Muscle layer of duodenum (tissue), 2 donors: Measurements from ENCODE around the gene PRKRIP1.

Source experiments
- H3K27ac ChIP-seq: one replicate; pipeline ENCODE4 v1.7.0; 2013; ENCODE audit warnings: mild to moderate bottlenecking, low read length
- H3K27me3 ChIP-seq: one replicate; pipeline ENCODE4 v1.7.0; 2013; ENCODE audit warnings: low read depth, mild to moderate bottlenecking, control low read depth, low read length
- H3K36me3 ChIP-seq, 2 donors: one replicate each; pipeline ENCODE4 v1.7.0; 2013; ENCODE audit warnings: low read length in 2 of 2, control low read depth in 1 of 2, mild to moderate bottlenecking in 1 of 2; ENCODE audit not compliant: insufficient read depth in 2 of 2, control insufficient read depth in 1 of 2
- H3K4me1 ChIP-seq, 2 donors: one replicate each; pipeline ENCODE4 v1.7.0; 2013; ENCODE audit warnings: low read length in 2 of 2, mild to moderate bottlenecking in 2 of 2, control low read depth in 1 of 2, moderate library complexity in 1 of 2; ENCODE audit not compliant: insufficient read depth in 2 of 2, control insufficient read depth in 1 of 2
- H3K4me3 ChIP-seq, 2 donors: one replicate each; pipeline ENCODE4 v1.7.0; 2013; ENCODE audit warnings: low read length in 2 of 2, low read depth in 1 of 2, mild to moderate bottlenecking in 1 of 2
- H3K9me3 ChIP-seq, 2 donors: one replicate each; pipeline ENCODE4 v1.7.0; 2013; ENCODE audit warnings: low read length in 2 of 2, control low read depth in 1 of 2, mild to moderate bottlenecking in 1 of 2; ENCODE audit not compliant: control insufficient read depth in 1 of 2
- donor health status: healthy.

The PRKRIP1 gene

GRCh38 chr7:102387064-102387463 is 9.1 kb upstream of the PRKRIP1 start:
- H3K36me3 ChIP-seq = peaks cover 6 to 10% of the 10 kb centered on the region in 2 donors
- no peaks in the 10 kb centered on the region for H3K4me1 ChIP-seq
- no peak overlapping the region for H3K27ac ChIP-seq
- H3K27me3 ChIP-seq = no peaks in the 10 kb centered on the region
- no peaks in the 10 kb centered on the region for H3K9me3 ChIP-seq
- no peak overlapping the region for H3K4me3 ChIP-seq

GRCh38 chr7:102389810-102390209 is 6.4 kb upstream of the PRKRIP1 start:
- H3K27me3 ChIP-seq = no peaks in the 10 kb centered on the region

DNA sequence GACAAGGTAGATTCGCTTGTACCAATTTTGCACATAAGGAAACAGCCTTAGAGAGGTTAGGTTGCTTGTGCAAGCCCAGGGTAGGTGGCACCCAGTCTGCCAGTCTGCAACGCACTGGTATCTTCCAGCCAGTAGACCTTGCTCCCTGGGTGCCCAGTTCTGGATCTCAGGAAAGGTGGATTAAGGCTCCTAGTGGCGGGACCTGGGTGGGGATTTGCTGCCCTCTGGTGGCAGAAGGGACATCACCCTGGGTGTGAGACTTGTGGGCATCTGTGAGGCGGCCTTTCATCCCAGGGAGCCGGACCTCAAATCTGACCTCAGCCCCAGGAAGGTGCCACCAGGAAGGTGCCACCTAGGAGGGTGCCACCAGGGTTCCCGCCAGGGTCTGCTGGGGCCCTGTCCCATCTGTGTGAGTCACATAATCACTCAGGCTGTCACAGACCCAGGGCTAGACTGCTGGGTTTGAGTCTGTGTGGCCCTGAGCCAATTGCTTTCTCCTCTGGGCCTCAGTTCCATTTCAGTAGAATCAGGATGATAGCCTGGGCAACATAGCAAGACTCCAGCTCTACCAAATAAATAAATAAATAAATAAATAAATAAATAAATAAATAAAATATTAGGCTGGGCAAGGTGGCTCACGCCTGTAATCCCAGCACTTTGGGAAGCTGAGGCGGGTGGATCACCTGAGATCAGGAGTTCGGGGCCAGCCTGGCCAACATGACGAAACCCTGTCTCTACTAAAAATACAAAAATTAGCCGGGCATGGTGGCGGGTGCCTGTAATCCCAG is 5.3 kb upstream of the PRKRIP1 start:
- Histone ChIP-seq H3K4me1 (no peaks in the 10 kb centered on the region), H3K9me3 (no peaks in the 10 kb centered on the region), H3K36me3 (peaks cover 6 to 10% of the 10 kb centered on the region in 2 donors), H3K27ac (no peak overlapping the region), H3K4me3 (no peak overlapping the region), H3K27me3 (no peaks in the 10 kb centered on the region)

More at GRCh38 chr7:102389810-102390209, 6.4 kb upstream of the PRKRIP1 start:
- no peak overlapping the region for H3K27ac ChIP-seq
- no peak overlapping the region for H3K4me3 ChIP-seq
- peaks cover 6 to 10% of the 10 kb centered on the region in 2 donors for H3K36me3 ChIP-seq
- no peaks in the 10 kb centered on the region for H3K4me1 ChIP-seq
- no peaks in the 10 kb centered on the region for H3K9me3 ChIP-seq

DNA sequence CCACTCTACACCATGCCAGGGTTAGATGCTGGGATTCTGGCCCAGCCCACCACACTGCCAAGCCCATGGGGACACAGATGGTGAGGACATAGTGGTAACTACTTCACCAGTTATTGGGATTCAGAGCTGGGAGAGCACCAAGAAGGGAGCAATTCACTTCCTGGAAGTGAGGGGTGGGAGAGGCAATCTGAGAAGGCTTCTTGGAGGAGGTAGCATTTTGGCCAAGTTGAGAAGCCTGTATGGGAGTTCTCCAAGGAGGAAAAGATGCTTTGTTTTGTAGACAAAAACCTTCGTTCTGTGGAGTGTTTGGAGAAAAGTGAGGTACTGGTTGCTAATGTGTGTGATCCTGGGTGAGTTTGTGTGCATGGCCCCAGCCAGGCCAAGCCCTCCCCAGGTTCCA is 3.8 kb upstream of the PRKRIP1 start:
- H3K36me3 ChIP-seq = peaks cover 0 to 9% of the 10 kb centered on the region in 2 donors
- peaks cover 5 to 7% of the 10 kb centered on the region in 2 donors for H3K4me1 ChIP-seq
- H3K27me3 ChIP-seq = no peaks in the 10 kb centered on the region
- H3K27ac ChIP-seq = no peak overlapping the region
- H3K9me3 ChIP-seq = no peaks in the 10 kb centered on the region
- H3K4me3 ChIP-seq = no peak overlapping the region

DNA sequence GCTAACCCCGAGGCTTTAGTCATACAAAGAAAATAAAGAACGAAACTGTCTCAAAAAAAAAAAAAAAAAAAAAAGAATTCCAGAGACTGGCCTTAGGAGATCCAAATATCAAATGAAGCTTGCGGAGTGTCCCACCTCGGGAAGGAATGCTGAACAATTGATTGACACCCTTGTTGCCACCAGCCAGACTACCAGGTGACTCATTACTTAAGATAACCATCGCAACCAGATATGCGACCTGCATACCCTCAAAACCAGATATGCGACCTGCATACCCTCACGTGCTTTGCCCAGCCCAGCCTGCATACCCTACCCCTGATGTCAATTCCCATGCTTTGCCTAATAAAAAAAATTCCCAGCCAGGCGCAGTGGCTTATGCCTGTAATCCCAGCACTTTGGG is 2.7 kb upstream of the PRKRIP1 start:
- no peaks in the 10 kb centered on the region for H3K9me3 ChIP-seq
- peaks cover 7 to 9% of the 10 kb centered on the region in 2 donors for H3K4me1 ChIP-seq
- H3K36me3 ChIP-seq = peaks cover 0 to 4% of the 10 kb centered on the region in 2 donors
- no peaks in the 10 kb centered on the region for H3K27me3 ChIP-seq
- no peak overlapping the region for H3K4me3 ChIP-seq
- H3K27ac ChIP-seq = no peak overlapping the region

DNA sequence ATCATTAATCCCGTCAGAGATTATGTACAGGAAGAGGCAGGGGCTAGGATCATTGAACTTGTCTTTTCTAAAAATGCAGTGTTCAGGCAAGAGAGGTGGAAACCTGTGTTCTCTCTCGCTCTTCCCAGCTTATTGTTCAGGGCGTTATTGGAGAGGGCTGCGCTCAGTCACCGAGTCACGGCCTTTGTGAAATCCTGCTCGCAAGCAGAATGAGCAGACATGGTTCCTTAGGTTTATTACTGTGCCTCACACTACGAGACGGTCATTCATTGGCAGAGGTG is 631 bp upstream of the PRKRIP1 start:
- peak overlapping the region; percentile 84 for H3K27ac ChIP-seq
- peak overlapping the region; percentile 99 for H3K4me3 ChIP-seq
- no peaks in the 10 kb centered on the region for H3K27me3 ChIP-seq
- H3K4me1 ChIP-seq = peaks cover 7 to 9% of the 10 kb centered on the region in 2 donors
- H3K36me3 ChIP-seq = peaks cover 6 to 17% of the 10 kb centered on the region in 2 donors
- H3K9me3 ChIP-seq = no peaks in the 10 kb centered on the region

DNA sequence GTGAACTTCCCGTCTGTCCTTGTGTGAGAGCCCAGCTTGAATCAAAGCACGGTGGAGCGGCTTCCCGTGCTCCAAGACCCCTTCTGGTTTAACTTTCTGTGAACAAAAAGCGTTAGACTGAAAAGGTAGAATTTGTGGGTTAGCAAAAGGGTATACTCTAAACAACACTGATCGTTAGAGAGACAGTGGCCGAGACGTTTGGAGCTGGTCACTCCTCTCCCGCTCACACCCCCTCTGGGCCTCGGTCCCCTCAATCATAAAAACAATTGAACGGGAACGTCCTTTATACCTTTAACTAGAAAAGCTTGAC is 502 bp downstream of the PRKRIP1 start:
- Histone ChIP-seq H3K27me3 (no peaks in the 10 kb centered on the region), H3K36me3 (peaks cover 6 to 24% of the 10 kb centered on the region in 2 donors), H3K4me1 (peaks cover 7 to 9% of the 10 kb centered on the region in 2 donors), H3K4me3 (peak overlapping the region; percentile 99), H3K9me3 (no peaks in the 10 kb centered on the region), H3K27ac (peak overlapping the region; percentile 90)

DNA sequence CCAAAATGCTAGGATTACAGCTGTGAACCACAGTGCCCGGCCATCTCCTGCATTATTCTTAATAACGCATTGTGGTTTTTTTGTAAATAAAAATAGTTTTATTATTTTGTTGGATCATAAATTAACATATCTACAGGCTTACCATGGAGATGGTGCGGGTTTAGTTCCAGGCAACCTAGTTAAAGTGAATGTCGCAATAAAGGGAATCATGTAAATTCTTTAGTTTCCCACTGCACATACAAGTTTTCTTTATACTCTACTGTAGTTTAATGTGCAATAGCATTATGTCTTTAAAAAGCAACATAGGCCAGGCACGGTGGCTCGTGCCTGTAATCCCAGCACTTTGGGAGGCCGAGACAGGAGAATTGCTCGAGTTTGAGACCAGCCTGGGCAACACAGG is 2.4 kb downstream of the PRKRIP1 start:
- no peaks in the 10 kb centered on the region for H3K9me3 ChIP-seq
- no peak overlapping the region for H3K27ac ChIP-seq
- no peak overlapping the region for H3K4me3 ChIP-seq
- peaks cover 7 to 9% of the 10 kb centered on the region in 2 donors for H3K4me1 ChIP-seq
- H3K36me3 ChIP-seq = peaks cover 6 to 42% of the 10 kb centered on the region in 2 donors
- no peaks in the 10 kb centered on the region for H3K27me3 ChIP-seq

GRCh38 chr7:102400360-102400759 is 4.2 kb downstream of the PRKRIP1 start:
- Histone ChIP-seq H3K9me3 (no peaks in the 10 kb centered on the region), H3K4me1 (peaks cover 7 to 16% of the 10 kb centered on the region in 2 donors), H3K27me3 (no peaks in the 10 kb centered on the region), H3K36me3 (peaks cover 11 to 47% of the 10 kb centered on the region in 2 donors), H3K27ac (no peak overlapping the region), H3K4me3 (no peak overlapping the region)

- Histone ChIP-seq H3K36me3 (peaks cover 30 to 73% of the 10 kb centered on the region in 2 donors), H3K4me3 (no peak overlapping the region), H3K27me3 (no peaks in the 10 kb centered on the region), H3K27ac (no peak overlapping the region), H3K9me3 (no peaks in the 10 kb centered on the region), H3K4me1 (peaks cover 0 to 7% of the 10 kb centered on the region in 2 donors)
These were observed 7.4 kb downstream of the PRKRIP1 start for GRCh38 chr7:102403563-102403962.

- Histone ChIP-seq H3K4me3 (no peak overlapping the region), H3K27me3 (no peaks in the 10 kb centered on the region), H3K9me3 (no peaks in the 10 kb centered on the region), H3K4me1 (peaks cover 0 to 7% of the 10 kb centered on the region in 2 donors), H3K27ac (no peak overlapping the region), H3K36me3 (peaks cover 30 to 76% of the 10 kb centered on the region in 2 donors)
These were observed 8.1 kb downstream of the PRKRIP1 start for GRCh38 chr7:102404005-102404861.
